ENCODE measurements around the gene OTOP2. TPM values are rescaled to one million over a fixed set of nuclear protein-coding genes. Genes with fewer than 3 reads are reported as not detected.

The OTOP2 gene
- total RNA-seq, 1 donor from 2014 or later, result not detected

DNA sequence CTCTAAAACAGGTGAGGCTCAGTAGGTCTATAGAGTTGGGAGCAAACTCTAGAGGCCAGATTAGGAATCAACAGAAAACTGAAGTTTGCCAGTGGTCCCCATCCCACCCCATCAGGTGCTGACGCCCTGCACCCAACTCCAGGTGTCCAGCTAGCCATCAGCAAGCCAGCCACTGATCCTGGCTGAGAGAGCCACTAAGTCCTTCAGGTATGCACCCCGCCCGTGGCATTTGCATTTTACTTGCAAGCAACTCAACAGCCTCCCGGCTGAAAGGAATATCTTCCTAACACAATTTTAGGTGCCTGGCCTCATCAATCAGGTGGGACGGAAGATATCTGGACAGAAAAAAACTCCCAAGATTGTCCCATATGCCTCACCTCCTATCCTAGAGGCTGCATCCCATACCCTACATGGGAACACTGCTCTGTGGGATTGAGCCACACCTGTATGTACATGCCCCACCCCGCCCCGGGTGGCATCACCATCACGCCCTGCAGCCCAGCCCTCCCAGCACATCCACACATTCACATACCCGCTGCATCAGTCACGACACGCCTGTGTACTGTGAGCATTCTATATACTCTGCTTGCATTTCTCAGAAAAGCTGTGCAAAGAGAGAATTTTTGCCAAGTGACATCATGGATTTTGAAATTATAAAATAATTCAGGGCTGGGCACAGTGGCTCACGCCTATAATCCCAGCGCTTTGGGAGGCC lies 19.9 kb downstream of the OTOP2 start:
- peaks cover 34% of the 10 kb centered on the region for H3K27me3 Mint-ChIP-seq (ENCODE audit: unreplicated experiment)
- H3K36me3 Mint-ChIP-seq (ENCODE audit: unreplicated experiment), result peaks cover 1% of the 10 kb centered on the region
- no peaks in the 10 kb centered on the region for H3K9me3 Mint-ChIP-seq (ENCODE audit: unreplicated experiment)
- TF ChIP-seq, protein P1, sequence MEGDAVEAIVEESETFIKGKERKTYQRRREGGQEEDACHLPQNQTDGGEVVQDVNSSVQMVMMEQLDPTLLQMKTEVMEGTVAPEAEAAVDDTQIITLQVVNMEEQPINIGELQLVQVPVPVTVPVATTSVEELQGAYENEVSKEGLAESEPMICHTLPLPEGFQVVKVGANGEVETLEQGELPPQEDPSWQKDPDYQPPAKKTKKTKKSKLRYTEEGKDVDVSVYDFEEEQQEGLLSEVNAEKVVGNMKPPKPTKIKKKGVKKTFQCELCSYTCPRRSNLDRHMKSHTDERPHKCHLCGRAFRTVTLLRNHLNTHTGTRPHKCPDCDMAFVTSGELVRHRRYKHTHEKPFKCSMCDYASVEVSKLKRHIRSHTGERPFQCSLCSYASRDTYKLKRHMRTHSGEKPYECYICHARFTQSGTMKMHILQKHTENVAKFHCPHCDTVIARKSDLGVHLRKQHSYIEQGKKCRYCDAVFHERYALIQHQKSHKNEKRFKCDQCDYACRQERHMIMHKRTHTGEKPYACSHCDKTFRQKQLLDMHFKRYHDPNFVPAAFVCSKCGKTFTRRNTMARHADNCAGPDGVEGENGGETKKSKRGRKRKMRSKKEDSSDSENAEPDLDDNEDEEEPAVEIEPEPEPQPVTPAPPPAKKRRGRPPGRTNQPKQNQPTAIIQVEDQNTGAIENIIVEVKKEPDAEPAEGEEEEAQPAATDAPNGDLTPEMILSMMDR (IDR thresholded peaks at IDR 0.05), result no peak
- H3K4me3 Mint-ChIP-seq (ENCODE audit: unreplicated experiment), result no peak overlapping the region
- H3K27ac Mint-ChIP-seq (ENCODE audit: unreplicated experiment), result no peak overlapping the region
- DNase-seq (ENCODE audit: extremely low spot score, unreplicated experiment), result no peak
- no peaks in the 10 kb centered on the region for H3K4me1 Mint-ChIP-seq (ENCODE audit: unreplicated experiment)

- Mint-ChIP-seq H3K36me3 (ENCODE audit: unreplicated experiment) (no peaks in the 10 kb centered on the region), H3K27me3 (ENCODE audit: unreplicated experiment) (peaks cover 32% of the 10 kb centered on the region), H3K9me3 (ENCODE audit: unreplicated experiment) (no peaks in the 10 kb centered on the region), H3K4me1 (ENCODE audit: unreplicated experiment) (no peaks in the 10 kb centered on the region), H3K27ac (ENCODE audit: unreplicated experiment) (no peak overlapping the region), H3K4me3 (ENCODE audit: unreplicated experiment) (no peak overlapping the region)
- DNase-seq (ENCODE audit: extremely low spot score, unreplicated experiment), result no peak
- TF ChIP-seq, protein P1 (IDR thresholded peaks at IDR 0.05), result no peak
Observed at GRCh38 chr17:74945543-74945942, 21.5 kb downstream of the OTOP2 start.

DNA sequence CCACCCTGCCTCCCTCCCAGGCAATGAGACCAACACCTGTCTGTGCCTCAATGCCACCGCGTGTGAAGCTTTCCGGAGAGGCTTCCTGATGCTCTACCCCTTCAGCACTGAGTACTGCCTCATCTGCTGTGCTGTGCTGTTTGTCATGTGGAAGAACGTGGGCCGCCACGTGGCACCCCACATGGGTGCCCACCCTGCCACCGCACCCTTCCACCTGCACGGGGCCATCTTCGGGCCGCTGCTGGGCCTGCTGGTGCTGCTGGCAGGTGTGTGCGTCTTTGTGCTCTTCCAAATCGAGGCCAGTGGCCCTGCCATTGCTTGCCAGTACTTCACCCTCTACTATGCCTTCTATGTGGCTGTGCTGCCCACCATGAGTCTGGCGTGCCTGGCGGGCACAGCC lies 22.6 kb downstream of the OTOP2 start:
- Mint-ChIP-seq H3K36me3 (ENCODE audit: unreplicated experiment) (no peaks in the 10 kb centered on the region), H3K27me3 (ENCODE audit: unreplicated experiment) (peaks cover 32% of the 10 kb centered on the region), H3K4me3 (ENCODE audit: unreplicated experiment) (no peak overlapping the region), H3K9me3 (ENCODE audit: unreplicated experiment) (no peaks in the 10 kb centered on the region), H3K27ac (ENCODE audit: unreplicated experiment) (no peak overlapping the region), H3K4me1 (ENCODE audit: unreplicated experiment) (no peaks in the 10 kb centered on the region)
- no peak for DNase-seq (ENCODE audit: extremely low spot score, unreplicated experiment)
- TF ChIP-seq, protein P1 (IDR thresholded peaks at IDR 0.05), result no peak

- no peak overlapping the region for H3K27ac Mint-ChIP-seq (ENCODE audit: unreplicated experiment)
- TF ChIP-seq, protein P1 (IDR thresholded peaks at IDR 0.05), result no peak
- peaks cover 27% of the 10 kb centered on the region for H3K27me3 Mint-ChIP-seq (ENCODE audit: unreplicated experiment)
- H3K36me3 Mint-ChIP-seq (ENCODE audit: unreplicated experiment), result no peaks in the 10 kb centered on the region
- H3K4me1 Mint-ChIP-seq (ENCODE audit: unreplicated experiment), result no peaks in the 10 kb centered on the region
- H3K9me3 Mint-ChIP-seq (ENCODE audit: unreplicated experiment), result no peaks in the 10 kb centered on the region
- H3K4me3 Mint-ChIP-seq (ENCODE audit: unreplicated experiment), result no peak overlapping the region
- DNase-seq (ENCODE audit: extremely low spot score, unreplicated experiment), result no peak
Observed at GRCh38 chr17:74947041-74947754, 23.1 kb downstream of the OTOP2 start.

GRCh38 chr17:74949455-74950115 lies 25.5 kb downstream of the OTOP2 start:
- Mint-ChIP-seq H3K27me3 (ENCODE audit: unreplicated experiment) (peaks cover 20% of the 10 kb centered on the region), H3K4me1 (ENCODE audit: unreplicated experiment) (no peaks in the 10 kb centered on the region), H3K27ac (ENCODE audit: unreplicated experiment) (no peak overlapping the region), H3K4me3 (ENCODE audit: unreplicated experiment) (no peak overlapping the region), H3K9me3 (ENCODE audit: unreplicated experiment) (no peaks in the 10 kb centered on the region), H3K36me3 (ENCODE audit: unreplicated experiment) (no peaks in the 10 kb centered on the region)
- TF ChIP-seq, protein P1 (IDR thresholded peaks at IDR 0.05), result no peak
- no peak for DNase-seq (ENCODE audit: extremely low spot score, unreplicated experiment)
